GM21717 (cell line): Measurements from ENCODE around the gene DGKQ.
A peak's percentile ranks its signal among the peaks of the same experiment; 100 is the strongest.
"Not testable (repeated sequence)": the region's sequence is repeated elsewhere in the genome, so short reads cannot be mapped to it uniquely, and the experiment has no call there.

Experiments used
- ATAC-seq: cut with Tn5 transposase; IDR thresholded peaks from one replicate; pipeline ENCODE4 v1.9.1; 2021; ENCODE audit warnings: mild to moderate bottlenecking, moderate library complexity; ENCODE audit not compliant: unreplicated experiment

DGKQ gene

DNA sequence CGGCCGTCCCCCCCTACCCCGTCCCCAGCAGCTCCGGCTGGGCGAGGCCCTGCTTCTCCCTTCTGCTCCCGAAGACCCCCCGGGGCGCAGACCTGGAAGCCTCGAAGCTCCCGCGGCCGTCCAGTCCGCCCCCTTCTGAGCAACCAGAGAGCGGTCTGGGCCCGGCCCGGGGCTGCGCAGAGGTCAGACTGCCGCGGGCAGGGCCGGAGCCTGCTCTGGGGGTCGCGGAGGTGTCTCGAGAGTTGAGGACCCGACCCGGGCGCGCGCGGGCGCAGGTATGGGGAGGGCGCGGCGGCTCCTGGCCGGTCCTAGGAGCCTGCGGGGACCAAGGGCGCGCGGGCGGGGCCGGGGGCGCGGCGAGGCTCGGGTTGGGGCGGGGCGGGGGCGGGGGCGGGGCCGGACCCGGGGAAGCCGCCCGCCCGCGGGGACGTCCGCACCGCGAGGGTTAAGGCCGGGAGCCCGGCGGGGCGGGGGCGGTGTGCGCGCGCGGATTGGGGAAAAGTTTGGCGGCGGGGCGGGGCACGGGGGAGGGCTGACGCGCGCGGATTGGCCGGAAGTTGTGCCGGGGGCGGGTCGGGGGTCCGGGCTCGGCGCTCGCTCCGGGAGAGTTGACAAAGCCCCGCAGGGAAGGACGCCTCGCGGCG lies 37.8 kb upstream of the DGKQ start, which contains the start of gene FGFRL1:
Gene FGFRL1, plus strand, starts transcription at position 605 of the 644 bp plus-strand sequence. CDS start 860 bp downstream, outside the sequence.
- peak; percentile 33 for ATAC-seq

DNA sequence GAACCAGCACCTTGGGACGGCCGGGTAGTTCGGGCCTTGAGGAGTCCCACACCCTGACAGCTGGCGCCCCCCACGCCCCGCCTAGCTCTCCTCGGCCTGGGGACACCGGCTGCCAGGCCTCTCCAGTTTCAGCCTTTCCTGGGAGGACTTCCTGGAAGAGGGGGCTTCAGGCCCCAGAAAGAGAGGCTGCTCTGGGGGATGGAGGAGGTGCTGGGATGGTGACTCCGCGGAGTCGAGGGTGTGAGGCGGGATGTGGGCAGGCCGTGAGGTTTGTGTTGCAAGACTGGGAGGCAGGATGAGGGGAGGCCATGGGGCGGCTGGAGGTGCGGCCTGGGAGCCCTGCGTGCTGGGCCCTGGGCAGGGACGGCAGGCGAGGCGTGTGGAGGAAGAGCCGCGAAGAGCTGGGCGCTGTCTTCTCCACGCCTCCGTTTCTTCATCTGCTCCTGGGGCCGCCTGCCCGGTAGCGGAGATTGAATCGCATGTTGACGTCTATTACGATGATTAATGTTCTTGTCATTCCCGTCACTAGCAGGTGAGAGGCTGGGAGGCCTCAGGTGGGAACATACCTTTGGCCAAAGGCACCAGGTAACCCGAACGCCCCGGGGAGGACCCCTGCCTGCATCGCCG lies 37.1 kb upstream of the DGKQ start:
- ATAC-seq: no peak

DNA sequence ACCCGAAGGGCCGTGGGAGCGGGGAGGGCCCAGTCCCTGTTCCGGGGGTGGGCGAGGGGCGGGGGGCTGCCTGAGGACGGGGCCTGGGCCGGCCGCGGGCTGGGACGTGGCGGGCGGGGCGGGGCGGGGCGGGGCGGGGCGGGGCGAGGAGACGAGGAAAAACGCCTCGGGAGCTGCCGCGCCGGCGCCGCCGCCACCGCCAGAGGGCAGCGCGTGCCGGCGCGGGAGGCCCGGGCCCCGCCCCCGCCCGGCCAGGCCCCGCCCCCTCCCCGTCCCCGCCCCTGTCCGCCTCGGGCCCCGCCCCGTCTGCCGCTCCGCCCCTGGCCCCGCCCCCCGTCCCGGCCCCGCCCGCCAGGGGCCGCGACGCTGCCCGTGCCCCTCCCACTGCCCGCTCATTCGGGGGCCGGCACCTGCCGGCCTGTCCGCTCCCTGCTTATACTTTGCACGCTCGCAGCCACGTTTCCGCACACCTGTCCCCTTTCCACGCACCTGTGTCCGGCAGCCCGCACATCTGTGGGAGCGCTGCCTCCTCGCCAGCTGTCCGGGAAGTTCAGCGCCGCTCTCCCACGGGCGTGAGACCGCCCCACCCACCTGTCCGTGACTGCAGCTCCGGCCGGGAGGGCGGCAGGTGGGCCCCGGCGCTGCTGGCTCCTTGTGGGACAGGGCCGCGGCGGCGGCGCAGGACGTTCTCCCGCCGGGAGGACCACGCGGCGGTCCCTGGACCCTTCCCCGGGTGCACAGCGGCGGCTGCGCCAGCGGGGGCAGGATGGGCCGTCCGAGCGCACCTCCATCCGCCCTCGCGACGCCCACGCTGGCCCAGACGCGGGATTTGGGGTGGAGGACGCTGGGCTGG lies 36.4 kb upstream of the DGKQ start:
- peak; percentile 36 for ATAC-seq

DNA sequence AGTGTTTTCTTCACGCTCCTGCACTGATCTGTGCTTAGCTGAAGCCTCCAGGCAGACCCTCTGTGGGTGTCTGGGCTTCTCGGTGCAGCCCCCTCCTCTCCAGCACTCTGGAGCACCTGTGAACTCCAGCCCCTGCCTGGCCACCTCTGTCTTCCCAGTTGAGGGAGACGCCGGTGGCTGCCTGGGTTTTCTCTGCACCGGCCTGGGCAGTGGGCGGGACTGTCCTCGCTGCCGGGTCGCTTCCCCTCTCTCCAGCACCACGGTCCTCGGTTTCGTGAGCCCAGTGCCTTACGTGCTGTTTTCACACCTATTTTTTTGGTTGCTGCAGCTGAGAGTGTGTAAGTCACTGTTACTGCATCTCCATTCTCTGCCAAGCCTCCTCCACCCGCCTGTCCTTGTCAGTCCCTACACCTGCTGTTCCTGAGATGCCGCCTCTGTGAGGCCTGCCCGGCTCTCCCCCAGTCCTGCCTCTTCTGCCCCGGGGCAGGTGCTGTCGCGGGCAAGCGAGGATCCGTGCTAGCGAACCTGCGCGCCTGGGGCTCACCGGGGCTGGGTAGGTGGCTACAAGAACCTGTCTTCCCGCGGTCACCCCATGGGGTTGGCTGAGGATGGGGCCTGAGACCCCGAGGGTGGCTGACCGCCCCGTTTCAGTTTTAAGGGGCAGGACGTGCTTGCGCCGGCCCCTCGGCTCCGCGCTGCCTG lies 35.6 kb upstream of the DGKQ start:
- ATAC-seq: peak; percentile 12

DNA sequence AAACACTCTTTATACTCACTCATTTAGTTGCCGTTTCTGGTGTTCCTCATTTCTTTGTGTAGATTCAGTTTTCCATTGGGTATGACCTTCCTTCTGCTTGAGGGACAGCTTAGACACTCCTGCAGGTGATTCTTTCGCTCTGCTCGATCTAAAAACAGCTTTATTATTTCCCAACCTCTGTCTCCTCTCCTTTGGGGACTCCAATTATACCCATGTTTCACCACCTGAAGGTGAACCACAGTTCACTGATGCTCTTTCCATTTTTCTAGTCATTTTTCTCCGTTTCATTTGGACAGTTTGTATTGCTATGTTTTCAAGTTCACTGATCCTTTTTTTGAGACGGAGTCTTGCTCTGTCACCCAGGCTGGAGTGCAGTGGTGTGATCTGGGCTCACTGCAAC lies 33.5 kb upstream of the DGKQ start:
- no peak for ATAC-seq

DNA sequence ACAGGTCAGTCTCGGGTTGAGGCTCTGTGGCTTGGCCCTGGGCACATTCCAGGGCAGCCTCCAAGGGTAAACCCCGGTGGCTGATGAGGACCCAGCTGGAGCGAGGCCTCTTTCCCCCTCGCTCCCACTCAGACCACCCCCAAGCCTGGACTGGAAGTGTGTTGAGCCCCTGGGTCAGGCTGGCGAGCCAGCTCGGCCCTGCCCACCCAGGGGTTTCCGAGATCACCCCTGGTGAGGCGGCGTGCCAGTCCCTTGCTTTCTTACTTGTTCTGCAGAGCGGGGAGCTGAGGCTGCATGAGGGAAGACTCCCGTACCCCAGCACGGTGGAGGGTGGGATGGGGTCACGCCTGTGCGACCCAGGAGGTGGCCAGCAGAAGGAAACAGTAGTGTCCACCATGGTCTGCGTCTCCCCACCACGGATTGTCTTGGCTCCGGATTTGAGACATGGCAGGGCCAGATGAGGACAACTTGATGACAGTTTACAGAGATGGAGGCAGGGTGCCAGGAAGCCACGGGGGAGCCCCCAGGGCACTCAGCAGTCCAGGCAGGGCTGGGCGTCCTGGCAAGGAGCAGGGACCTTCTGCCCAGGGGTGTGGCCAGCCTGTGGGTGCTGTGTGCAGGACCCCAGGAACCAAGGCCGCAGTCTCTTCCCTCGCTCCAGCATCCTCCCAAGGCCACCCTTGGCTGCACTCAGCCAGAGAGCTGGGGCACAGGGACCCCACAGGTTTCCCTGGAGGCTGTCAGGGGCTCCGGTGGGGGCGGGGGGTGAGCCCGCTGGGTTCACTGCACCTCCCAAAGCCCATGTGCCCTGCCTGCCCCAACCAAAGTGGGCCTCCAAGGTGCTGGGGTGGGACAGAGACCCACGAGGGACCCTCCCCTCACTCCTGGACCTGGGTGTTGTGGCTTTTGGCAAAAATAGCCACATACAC lies 31.5 kb upstream of the DGKQ start:
- ATAC-seq: no peak

DNA sequence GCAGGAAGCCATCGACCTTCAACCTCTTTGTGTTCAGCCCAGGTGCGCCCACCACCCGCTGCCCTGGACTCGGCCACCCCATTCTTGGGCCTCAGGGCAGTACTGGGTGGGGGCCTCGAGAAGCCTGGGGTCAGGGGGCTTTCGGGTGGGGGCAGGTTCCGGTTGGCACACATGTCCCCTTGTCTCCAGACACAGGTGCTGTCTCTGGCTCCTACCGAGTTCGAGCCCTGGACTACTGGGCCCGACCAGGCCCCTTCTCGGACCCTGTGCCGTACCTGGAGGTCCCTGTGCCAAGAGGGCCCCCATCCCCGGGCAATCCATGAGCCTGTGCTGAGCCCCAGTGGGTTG lies 30.7 kb upstream of the DGKQ start:
- ATAC-seq: no peak

DNA sequence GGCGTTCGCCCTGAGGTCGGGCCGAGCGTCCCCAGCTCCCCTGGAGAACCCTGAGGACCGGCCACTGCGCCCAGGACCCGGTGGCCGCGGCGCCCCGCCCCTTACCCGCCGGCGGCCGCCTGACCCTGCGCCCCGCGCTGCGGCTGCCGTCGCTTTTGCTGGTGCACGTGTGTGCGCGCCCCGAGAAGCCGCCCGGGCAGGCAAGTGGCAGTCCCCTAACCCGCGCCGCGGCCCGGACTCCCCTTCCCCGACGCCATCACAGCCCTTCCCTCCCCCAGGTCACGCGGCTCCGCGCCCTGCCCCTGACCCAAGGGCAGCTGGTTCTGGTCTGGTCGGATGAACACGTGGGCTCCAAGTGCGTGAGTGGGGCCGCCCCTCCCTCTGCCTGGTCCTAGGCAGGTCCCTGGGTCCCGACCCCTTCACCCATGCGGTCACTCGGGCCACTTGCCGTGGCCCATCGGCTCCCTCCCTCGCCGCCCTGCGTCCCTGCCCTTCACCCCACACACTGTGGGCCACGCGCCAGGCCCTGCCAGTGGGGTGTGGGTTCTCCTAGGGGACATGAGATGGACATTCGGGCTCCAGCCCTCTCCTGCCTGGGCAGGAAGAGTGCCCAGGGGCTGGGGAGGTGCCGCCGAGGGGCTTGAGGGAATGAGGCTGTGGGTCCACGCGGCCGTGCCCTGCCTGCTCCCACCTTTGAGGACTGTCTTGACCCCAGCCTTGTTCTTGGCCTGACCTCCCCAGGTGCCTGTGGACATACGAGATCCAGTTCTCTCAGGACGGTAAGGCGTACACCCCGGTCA lies 30.1 kb upstream of the DGKQ start:
- no peak for ATAC-seq

DNA sequence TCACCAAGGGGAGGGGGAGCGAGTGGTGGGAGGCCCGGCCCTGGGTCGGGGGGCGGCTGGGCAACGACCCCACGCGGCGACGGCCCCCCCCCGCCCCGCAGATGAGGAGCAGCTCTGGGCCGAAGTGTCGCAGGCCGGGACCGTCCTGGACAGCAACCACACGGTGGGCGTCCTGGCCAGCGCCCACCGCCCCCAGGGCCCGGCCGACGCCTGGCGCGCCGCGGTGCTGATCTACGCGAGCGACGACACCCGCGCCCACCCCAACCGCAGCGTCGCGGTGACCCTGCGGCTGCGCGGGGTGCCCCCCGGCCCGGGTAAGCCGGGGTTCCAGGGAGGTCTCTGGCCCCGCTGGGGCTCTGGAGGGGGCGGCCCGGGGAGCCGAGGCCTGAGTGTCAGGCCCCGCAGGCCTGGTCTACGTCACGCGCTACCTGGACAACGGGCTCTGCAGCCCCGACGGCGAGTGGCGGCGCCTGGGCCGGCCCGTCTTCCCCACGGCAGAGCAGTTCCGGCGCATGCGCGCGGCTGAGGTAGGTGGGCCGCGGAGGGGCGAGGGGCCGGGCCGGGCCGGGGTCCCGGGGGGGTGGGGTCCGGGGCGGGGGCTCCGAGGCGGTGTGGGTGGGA lies 29.4 kb upstream of the DGKQ start:
- ATAC-seq: no peak

DNA sequence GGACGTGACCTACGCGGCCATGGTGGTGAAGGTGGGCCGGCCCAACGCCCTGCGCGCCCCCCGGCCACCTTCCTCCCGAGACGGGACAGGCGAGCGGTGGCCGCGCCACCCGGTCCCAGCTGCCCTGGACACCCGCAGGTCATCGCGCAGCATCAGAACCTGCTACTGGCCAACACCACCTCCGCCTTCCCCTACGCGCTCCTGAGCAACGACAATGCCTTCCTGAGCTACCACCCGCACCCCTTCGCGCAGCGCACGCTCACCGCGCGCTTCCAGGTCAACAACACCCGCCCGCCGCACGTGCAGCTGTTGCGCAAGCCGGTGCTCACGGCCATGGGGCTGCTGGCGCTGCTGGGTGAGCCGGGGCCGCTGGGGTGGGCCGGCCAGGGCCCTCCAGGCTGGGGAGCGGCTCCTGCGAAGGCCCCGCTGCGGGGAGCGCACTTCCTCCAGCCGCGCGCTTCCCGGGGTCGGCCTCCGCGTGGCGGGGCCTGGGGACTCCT lies 28.8 kb upstream of the DGKQ start:
- no peak for ATAC-seq

DNA sequence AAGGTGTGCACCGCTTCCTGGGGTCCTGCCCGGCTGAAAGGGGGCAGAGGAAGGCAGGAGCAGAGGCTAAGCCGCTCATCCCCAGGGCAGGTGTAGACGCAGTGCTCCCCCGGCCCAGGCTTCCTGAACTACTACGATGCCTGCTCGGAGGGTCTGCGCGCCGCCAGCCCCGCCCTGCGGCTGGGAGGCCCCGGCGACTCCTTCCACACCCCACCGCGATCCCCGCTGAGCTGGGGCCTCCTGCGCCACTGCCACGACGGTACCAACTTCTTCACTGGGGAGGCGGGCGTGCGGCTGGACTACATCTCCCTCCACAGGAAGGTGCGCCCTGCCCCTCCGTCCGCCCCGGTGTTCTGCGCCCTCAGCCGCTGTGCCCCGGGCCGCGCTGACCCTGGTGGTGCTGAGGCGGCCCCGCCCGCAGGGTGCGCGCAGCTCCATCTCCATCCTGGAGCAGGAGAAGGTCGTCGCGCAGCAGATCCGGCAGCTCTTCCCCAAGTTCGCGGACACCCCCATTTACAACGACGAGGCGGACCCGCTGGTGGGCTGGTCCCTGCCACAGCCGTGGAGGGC lies 28.3 kb upstream of the DGKQ start:
- no peak for ATAC-seq

DNA sequence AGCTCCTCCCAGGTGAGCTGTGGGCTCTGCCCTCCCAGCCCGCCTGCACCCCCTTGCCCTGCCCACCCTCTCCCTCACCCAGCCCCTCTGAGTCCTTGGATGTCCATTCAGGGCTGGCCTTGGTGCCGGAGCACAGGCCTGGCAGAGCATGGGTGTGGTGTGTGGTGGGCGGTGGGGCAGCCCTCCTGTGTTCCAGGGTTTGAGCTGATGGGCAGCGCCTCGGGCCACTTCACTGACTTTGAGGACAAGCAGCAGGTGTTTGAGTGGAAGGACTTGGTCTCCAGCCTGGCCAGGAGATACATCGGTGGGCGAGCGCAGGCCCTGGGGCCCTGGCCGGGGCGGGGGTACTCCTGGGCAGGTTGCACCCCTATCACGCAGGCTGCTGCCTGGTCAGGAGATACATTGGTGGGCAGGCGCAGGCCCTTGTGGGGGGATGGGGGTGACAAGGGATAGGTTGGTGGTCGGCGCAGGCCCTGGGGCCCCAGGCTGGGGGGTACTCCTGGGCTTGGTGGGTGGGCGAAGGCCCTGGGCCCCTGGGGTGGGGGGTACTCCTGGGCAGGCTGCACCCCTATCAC lies 27.4 kb upstream of the DGKQ start:
- ATAC-seq: no peak

DNA sequence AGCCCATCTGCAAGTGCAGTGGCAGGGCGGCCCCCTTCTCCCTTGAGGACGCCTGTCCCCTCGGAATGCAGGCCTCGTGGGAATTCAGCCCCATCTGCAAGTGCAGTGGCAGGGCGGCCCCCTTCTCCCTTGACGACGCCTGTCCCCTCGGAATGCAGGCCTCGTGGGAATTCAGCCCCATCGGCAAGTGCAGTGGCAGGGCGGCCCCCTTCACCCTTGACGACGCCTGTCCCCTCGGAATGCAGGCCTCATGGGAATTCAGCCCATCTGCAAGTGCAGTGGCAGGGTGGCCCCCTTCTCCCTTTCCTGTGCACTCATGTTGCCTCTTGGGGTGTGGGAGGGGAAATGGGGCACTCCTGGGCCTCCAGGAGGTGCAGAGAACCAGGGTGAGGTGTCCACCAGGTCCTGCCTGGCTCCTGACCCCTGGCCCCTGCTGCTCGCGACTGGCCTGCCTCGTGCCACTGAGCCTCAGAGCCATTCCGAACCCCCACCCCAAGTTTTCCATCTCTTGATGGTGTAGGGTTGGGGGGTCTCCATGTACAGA lies 26.6 kb upstream of the DGKQ start:
- no peak for ATAC-seq

DNA sequence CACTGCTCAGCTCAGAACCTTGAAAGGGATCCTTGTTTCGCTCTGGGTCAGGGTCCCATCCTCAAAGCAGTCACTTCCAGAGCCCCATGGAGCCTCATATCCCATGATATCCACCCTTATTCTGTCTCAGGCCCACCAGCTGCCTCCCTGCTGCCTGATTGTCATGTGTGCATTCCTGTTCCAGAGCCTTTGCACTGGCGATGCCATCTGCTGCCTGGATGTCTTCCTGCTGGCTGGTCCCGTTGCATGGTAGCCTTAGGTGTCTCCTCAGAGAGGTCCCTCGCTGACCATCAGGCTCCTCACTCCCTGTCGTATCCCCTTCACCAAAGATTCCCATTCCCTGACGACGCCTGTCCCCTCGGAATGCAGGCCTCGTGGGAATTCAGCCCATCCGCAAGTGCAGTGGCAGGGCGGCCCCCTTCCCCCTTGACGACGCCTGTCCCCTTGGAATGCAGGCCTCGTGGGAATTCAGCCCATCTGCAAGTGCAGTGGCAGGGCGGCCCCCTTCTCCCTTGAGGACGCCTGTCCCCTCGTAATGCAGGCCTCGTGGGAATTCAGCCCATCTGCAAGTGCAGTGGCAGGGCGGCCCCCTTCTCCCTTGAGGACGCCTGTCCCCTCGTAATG lies 26.0 kb upstream of the DGKQ start:
- ATAC-seq: not testable (repeated sequence)

DNA sequence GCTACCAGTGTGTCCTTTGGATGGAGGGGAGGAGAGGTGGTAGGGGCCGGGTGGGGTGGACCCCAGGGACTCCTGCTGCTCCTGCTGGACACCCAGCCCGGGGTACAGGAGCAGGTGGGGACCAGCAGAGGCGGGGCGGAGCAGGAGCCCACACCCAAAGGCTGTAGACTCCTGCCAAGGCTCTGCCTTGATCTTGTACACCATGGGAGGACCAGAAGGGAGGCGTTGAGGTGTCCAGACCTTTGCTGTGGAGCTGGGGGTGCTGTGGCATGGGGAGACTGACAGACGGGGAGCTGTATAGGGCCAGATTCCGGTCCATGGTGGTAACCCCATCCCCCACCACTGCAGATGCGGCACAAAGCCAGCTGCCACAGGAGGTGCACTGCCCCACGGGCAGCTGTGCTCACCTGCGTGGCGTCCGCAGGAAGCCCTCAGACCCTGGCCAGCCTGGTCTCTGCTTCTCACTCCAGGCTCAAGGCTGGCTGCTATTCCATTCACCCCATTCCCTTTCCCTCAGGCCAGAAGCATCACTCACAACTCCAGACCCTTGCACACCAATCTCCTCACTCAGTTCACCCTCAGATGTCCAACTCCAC lies 24.8 kb upstream of the DGKQ start:
- no peak for ATAC-seq

DNA sequence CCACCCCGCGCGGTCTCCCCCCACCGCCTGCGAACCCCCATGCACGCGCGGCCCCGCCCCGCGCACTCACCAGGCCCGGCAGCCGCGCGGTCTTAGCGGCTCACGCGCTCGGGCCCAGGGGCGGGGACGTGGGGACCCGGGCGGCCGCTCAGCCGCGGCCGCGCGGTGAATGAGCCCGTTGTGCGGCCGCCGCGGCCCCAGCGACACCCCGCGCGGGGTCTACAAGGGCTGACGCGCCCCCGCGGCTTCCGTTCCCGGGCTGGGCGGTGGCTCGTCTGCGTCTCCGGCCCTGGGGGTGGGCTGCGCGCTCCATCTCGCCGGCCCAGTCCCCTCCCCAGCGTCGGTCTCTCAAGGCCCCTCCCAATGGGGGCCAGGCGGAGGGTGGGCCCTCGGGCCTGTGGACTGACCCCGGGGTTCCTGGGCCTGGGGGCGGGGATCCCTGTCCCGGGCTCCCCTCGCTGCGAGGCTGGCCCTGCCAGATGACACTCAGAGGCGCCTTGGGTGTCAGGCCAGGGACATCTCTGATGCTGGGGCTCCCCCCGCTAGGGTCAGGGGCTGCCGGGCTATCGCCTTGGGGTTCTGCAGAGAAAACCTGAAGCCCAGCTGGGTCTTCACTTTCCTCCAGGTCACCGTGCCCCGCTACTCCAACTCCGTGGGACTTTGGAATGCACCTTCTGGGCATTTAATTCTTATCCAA lies 24.2 kb upstream of the DGKQ start:
- no peak for ATAC-seq

DNA sequence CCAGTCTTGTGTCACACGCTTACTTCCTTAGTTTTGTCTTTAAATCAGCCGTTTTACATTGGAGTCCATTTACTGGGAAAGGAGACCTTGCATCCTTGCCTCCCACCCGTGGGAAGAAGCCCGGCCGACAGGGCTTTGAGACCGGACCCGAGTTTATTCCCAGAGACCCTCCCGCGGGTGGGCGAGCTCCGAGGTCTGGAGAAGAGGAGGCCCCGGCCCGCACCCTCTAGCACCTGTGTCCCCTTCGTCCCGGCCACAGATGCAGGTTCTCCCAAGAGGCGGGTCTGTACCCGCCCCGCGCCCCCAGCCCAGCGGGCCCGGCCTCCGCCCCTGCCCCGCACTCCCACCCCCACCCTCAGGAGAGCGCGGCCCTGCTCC lies 23.6 kb upstream of the DGKQ start:
- ATAC-seq: no peak
